OCI-LY7 (cell line): ENCODE measurements around the gene ITPRIP. TPM values are rescaled to one million over a fixed set of nuclear protein-coding genes. Genes with fewer than 3 reads are reported as not detected.

Source experiments
- BruUV-seq: library from RNA; stranded (reverse); fragments of 400-500 nt; replicated peaks from 2 replicates; lab custom pipeline; 2021; lab: Mats Ljungman, UMichigan
- CTCF ChIA-PET: fragments of 300-600 bp; sonication (Branson Sonifier 250); formaldehyde crosslinking; loops from one replicate; lab custom pipeline; 2022; ENCODE audit warnings: antibody characterized with exemption; ENCODE audit not compliant: unreplicated experiment; lab: Charles Lee
- POLR2A ChIA-PET: fragments of 300-600 bp; sonication (Branson Sonifier 250); formaldehyde crosslinking; loops from one replicate; lab custom pipeline; 2022; ENCODE audit warnings: antibody characterized with exemption; lab: Charles Lee
- DNase-seq: peaks from one replicate; pipeline ENCODE4 v3.0.0-alpha.2; 2015; ENCODE audit warnings: low spot score
- H2AFZ ChIP-seq: fragments of 200-600 bp; sonication (generic), shearing (Covaris generic); 2 replicates; pipeline ENCODE4 v1.6.1; 2014; ENCODE audit warnings: mild to moderate bottlenecking, antibody characterized with exemption, low read length, moderate library complexity
- H3K27ac ChIP-seq: fragments of 200-600 bp; sonication (generic); 2 replicates; pipeline ENCODE4 v1.5.1; 2014; ENCODE audit warnings: mixed run types, low read depth, mild to moderate bottlenecking, moderate library complexity, low read length, inconsistent platforms; ENCODE audit not compliant: poor library complexity, severe bottlenecking
- H3K36me3 ChIP-seq: fragments of 200-600 bp; sonication (generic); 2 replicates; pipeline ENCODE4 v1.6.1; 2014; ENCODE audit warnings: mild to moderate bottlenecking, antibody characterized with exemption, low read length, moderate library complexity, mixed read lengths; ENCODE audit not compliant: insufficient read depth
- H3K4me1 ChIP-seq: fragments of 200-600 bp; sonication (generic); 2 replicates; pipeline ENCODE4 v1.5.1; 2014; ENCODE audit warnings: mild to moderate bottlenecking, low read length; ENCODE audit not compliant: insufficient read depth, poor library complexity, severe bottlenecking
- H3K4me2 ChIP-seq: fragments of 200-600 bp; sonication (generic); 2 replicates; pipeline ENCODE4 v1.6.1; 2014; ENCODE audit warnings: mild to moderate bottlenecking, low read length
- H3K4me3 ChIP-seq: fragments of 200-600 bp; sonication (generic); 2 replicates; pipeline ENCODE4 v1.5.1; 2014; ENCODE audit warnings: mild to moderate bottlenecking, low read depth, low read length; ENCODE audit not compliant: poor library complexity, severe bottlenecking
- H3K79me2 ChIP-seq: fragments of 200-600 bp; sonication (generic); 2 replicates; pipeline ENCODE4 v1.6.1; 2016; ENCODE audit warnings: low read depth, mild to moderate bottlenecking, low read length, moderate library complexity, mixed read lengths; ENCODE audit not compliant: insufficient read depth
- H3K9me2 ChIP-seq: fragments of 200-600 bp; sonication (generic); 2 replicates; pipeline ENCODE4 v1.6.1; 2016; ENCODE audit warnings: mild to moderate bottlenecking, low read length, mixed read lengths; ENCODE audit not compliant: insufficient read depth
- H3K9me3 ChIP-seq: fragments of 200-600 bp; sonication (generic); 2 replicates; pipeline ENCODE4 v1.6.1; 2014; ENCODE audit warnings: mild to moderate bottlenecking, mixed run types, low read length, mixed read lengths
- H4K20me1 ChIP-seq: fragments of 200-600 bp; sonication (generic); 2 replicates; pipeline ENCODE4 v1.6.1; 2014; ENCODE audit warnings: mild to moderate bottlenecking, antibody characterized with exemption, low read length, moderate library complexity, mixed read lengths; ENCODE audit not compliant: insufficient read depth
- CTCF ChIP-seq: fragments of 200-600 bp; sonication (generic); conservative IDR thresholded peaks from 2 replicates; pipeline ENCODE4 v1.5.1; 2014; ENCODE audit warnings: mild to moderate bottlenecking, antibody characterized with exemption, low read length, moderate library complexity, mixed read lengths
- EZH2phosphoT487 ChIP-seq: fragments of 200-600 bp; sonication (generic); IDR thresholded peaks from 2 replicates; pipeline ENCODE4 v1.6.1; 2018; ENCODE audit warnings: low read depth, borderline replicate concordance, mild to moderate bottlenecking, mixed run types, antibody characterized with exemption, low read length, moderate library complexity, mixed read lengths
- intact Hi-C: fragments of 100-400 bp; cut with micrococcal nuclease; formaldehyde crosslinking; loops from one replicate; pipeline ENCODE4 v1.10.0; 2022; ENCODE audit not compliant: unreplicated experiment
- total RNA-seq, 2 experiments: library from RNA; depleted of rRNA in 1 of 2; stranded (reverse); fragments of >200 nt in 1 of 2; shearing (Covaris generic) in 1 of 2; gene quantifications; 2 replicates each; pipeline ENCODE4 v1.2.3, GENCODE V29; 2014 to 2022

Gene ITPRIP
- total RNA-seq, 2 experiments from 2014 or later = 6.0 to 18.0 TPM

GRCh38 chr10:104274762-104275721 lies 63.2 kb downstream of the ITPRIP start:
- Histone ChIP-seq H3K9me2 (no peaks in the 10 kb centered on the region), H2AFZ (peak overlapping the region; percentile 23; the same call in 1 of the 2 replicates), H3K79me2 (no peaks in the 10 kb centered on the region), H3K4me1 (no peaks in the 10 kb centered on the region), H4K20me1 (no peaks in the 10 kb centered on the region), H3K4me3 (peak overlapping the region; percentile 42), H3K9me3 (no peaks in the 10 kb centered on the region), H3K36me3 (no peaks in the 10 kb centered on the region), H3K4me2 (peak overlapping the region; percentile 26), H3K27ac (no peak overlapping the region)
- intact Hi-C loops = no loop called here
- no TSS peak for BruUV-seq
- CTCF ChIA-PET = interaction anchor here (1.1 to 1.4 kb wide), 5 partner anchors 14 to 79 kb away, joined by 3 to 5 read pairs (median 3); partner anchors contain the start of gene CFAP58
- DNase-seq = peak; percentile 55
- POLR2A ChIA-PET = interaction anchor here (0.7 to 2.3 kb wide), 7 partner anchors 8 to 154 kb away, joined by 3 to 8 read pairs (median 3); no protein-coding TSS in a partner anchor
- TF ChIP-seq EZH2phosphoT487 (no peak), CTCF (peak; percentile 81)

- H3K9me3 ChIP-seq = no peaks in the 10 kb centered on the region
- DNase-seq = no peak
- no TSS peak for BruUV-seq
- no peak for TF ChIP-seq CTCF
- TF ChIP-seq EZH2phosphoT487 = no peak
- no peaks in the 10 kb centered on the region for H3K36me3 ChIP-seq
- CTCF ChIA-PET = interaction anchor here (0.6 to 1.5 kb wide), 7 partner anchors 15 to 504 kb away, joined by 3 to 5 read pairs (median 4); partner anchors contain the start of gene CFAP58
- H2AFZ ChIP-seq = peak overlapping the region; percentile 23; the same call in 1 of the 2 replicates
- no peaks in the 10 kb centered on the region for H3K79me2 ChIP-seq
- no peak overlapping the region for H3K27ac ChIP-seq
- H4K20me1 ChIP-seq = no peaks in the 10 kb centered on the region
- peaks cover 6% of the 10 kb centered on the region for H3K4me1 ChIP-seq
- POLR2A ChIA-PET = interaction anchor here (0.7 to 2.3 kb wide), 7 partner anchors 9 to 153 kb away, joined by 3 to 8 read pairs (median 4); no protein-coding TSS in a partner anchor
- H3K4me3 ChIP-seq = no peak overlapping the region
- no peaks in the 10 kb centered on the region for H3K9me2 ChIP-seq
- H3K4me2 ChIP-seq = 0 out of 2 replicates have a peak overlapping the region, but pooled peaks have one; percentile 26
- intact Hi-C loops = no loop called here
These were observed 64.2 kb downstream of the ITPRIP start for GRCh38 chr10:104273899-104274575.
